NCI-H146 treated with DMSO at 0.1 percent for 48 hours (cell line): ENCODE data around the gene FAM13B.
"Not testable (repeated sequence)": the region's sequence is repeated elsewhere in the genome, so short reads cannot be mapped to it uniquely, and the experiment has no call there.

Experiments used
- DNase-seq: peaks from one replicate; lab custom pipeline; 2025; ENCODE audit not compliant: unreplicated experiment; lab: John Stamatoyannopoulos, UW

Gene FAM13B

DNA sequence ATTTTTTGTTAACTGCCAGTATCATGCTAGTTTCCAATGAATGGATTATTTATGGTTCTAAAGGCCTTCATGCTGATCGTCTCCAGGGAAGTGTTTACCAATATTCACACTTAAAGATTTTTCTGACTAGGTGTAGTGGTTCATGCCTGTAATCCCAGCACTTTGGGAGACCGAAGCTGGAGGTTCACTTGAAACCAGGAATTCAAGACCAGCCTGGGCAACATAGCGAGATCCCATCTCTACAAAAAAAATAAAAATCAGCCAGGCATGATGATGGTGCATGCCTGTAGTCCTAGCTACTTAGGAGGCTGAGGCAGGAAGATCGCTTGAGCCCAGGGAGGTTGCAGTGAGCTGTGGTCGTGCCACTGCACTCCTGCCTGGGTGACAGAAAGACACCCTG lies 43.5 kb downstream of the FAM13B start:
- DNase-seq: no peak

DNA sequence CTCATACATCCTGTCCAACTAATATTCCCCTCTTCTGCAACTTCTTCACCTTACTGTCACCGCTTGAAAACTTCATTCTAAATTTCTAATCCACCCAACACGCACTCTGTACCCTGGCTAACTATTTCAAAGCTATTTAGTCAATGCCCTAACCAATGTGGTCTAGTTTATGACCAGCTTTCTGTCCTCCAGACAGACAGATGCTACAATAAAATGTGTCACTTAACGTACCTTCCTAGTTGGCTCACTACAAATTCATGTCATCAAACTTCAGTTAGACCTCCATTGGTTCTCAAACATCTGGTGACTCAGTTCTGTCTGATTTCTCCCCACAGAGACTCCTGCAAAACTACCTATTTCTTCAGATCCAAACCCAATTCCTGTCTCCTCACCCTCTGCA lies 57.7 kb downstream of the FAM13B start:
- DNase-seq: no peak

DNA sequence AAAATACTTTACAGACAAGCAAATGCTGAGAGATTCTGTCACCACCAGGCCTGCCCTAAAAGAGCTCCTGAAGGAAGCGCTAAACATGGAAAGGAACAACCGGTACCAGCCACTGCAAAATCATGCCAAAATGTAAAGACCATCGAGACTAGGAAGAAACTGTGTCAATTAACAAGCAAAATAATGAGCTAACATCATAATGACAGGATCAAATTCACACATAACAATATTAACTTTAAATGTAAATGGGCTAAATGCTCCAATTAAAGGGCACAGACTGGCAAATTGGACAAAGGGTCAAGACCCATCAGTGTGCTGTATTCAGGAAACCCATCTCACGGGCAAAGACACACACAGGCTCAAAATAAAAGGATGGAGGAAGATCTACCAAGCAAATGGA lies 62.5 kb downstream of the FAM13B start:
- DNase-seq: not testable (repeated sequence)

DNA sequence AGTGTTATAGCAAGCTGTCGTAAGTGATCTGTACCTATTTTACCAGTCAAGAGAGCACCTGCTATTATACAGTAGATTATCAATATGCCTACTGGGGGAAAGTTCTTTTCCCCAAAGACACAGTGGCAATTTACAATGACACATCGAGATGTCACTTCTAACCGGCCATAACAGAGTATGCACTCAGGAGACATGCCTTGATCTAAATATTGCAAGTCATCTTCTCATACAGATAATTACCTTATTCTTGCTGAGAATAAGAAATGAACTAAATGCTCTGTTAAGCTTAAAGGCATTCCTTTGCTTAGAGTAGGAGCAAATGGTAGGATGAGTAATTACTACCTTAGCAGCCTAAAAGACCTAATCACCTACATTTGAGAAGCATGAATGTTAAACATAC lies 72.1 kb downstream of the FAM13B start:
- no peak for DNase-seq

DNA sequence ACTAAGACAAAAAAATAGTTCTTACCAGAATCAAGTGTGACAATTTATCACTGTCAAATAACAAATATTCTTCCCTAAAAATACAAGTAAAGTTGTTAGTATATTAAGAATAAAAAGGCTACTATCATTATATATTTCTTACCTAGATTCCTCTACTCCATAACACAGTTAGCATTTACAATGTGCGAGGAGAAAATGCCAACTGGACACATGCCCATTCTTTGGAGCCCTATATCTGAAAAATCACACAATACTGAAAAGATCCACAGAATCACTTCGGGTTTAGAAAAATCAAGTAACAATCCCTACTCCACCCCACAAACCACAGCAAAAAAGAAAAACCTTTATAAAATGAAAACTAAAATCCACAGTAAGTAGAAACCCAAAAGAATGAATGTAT lies 72.7 kb downstream of the FAM13B start:
- no peak for DNase-seq

DNA sequence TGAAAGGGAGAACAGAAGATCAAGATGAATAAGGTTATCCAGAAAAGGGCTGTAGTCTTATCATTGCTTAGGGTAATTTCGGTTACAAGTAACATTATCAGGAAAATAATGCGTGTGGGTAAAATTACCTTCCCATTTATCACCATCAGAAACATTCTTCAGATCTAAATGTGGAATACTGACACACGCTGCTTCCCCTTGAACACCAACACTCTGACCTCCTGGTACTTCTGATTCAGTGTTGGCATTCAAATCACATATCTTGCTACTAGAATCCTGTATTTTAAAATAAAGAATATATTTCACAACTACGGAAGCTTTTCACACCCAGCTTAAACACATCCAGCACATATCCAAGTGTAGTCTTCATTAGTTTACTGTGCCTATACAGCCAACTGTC lies 73.4 kb downstream of the FAM13B start:
- DNase-seq: no peak

DNA sequence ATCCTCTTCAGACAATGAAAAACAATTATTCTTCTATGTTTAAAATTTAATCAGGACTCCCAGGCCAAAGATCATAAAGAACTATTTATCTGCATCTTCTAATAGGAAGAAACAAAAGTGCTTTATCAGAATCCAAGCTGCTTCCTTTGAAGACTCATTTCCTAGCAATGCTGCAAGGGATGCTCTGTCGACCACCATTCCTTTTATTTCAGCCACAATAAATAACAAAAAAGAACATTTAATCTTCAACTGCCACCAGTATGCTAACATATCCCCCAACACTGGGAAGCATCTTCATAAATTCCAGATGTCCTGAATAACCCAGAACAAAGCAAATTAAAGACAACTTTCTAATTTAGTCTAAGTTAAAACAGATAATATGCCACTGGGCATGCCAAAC lies 74.9 kb downstream of the FAM13B start:
- DNase-seq: no peak

DNA sequence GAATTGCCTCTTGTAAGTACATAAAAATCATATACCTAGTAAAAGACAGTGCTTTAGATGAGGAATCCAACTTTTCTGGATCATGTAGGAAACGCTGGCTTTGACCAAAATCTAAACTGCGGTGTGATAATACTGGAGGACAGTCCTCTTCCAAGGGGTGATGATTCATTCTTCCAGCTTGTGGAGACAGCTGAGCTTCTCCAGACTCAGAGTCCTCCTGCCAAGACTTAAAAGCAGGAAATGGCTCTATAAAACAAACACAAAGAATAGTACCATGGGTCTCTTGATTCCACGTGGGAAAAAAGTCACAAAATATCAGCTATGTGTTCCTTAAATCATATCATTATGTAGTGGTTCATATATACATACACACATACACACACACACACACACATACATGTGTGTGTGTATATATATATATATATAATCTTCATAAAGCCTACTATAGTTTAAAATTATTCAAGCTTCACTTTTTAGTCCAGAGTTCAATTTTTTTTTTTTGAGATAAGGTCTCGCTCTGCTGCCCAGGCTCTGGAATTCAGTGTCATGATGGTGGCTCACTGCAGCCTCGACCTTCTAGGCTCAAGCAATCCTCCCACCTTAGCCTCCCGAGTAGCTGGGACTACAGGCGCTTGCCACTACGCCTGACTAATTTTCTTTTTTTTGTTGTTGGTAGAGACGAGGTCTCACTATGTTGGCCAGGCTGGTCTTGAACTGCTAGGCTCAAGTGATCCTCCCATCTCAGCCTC lies 78.6 kb downstream of the FAM13B start:
- no peak for DNase-seq

DNA sequence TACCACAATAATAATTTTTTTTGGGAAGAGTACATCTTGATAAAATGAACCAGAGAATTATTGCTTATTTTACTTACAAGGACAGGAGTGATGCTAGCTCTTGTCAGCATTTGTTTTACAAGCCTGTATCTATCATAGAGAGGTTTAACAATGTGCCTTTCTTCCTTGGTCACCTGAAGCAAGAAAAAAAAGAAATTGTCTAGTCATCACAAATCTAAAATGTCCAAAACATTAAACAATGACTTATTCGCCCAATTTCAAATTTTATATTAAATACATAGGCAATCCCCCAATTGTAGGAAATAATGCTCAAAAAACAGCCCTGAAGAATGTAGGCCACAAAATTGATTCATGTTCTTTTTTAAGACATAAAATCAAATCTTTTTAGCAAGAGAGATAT lies 87.1 kb downstream of the FAM13B start:
- DNase-seq: no peak

DNA sequence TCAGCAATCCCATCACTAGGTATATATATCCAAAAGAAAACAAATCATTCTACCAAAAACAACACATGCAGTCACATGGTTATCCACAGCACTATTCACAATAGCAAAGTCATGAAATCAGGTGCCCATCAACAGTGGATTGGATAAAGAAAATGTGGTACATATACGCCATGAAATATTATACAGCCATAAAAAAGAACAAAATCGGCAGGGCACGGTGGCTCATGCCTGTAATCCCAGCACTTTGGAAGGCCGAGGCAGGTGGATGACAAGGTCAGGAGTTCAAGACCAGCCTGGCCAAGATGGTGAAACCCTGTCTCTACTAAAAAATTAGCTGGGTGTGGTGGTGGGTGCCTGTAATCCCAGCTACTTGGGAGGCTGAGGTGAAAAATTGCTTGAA lies 88.6 kb downstream of the FAM13B start:
- DNase-seq: not testable (repeated sequence)

DNA sequence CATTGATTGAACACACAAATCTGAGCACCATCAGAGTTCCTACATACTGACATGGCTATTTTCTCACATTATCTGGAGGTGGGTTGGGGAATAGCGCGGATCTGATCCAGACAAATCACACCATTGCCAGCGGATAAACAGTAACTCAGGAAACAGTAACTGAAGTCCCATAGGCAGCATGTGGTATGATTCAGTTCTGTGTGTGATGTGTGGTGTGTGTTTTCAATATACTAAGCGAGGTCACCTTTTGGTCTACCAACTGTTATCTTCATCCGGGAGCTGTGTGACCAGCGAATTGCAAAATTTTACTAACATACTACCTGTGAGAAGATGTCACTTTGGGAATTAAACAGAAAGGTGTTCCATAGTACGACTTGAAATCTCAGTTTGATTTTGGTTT lies 93.5 kb downstream of the FAM13B start:
- no peak for DNase-seq

DNA sequence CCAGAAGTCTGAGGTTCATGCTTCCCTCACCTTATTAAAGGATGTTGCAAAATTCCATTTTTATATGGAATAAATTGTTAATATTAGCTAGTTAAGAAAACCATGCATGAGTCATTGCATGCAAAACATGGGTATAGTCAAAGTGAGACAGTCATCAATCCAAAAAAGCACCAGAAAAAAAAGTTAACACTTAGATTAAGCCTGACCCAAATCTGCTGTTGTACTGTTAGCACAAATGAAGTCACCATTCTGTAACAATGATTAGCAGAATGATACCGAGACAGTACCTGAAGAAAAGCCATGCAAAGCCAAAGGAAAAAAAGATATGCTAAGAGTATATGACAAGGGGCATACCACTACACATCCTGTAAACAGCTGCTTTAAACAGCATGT lies 94.1 kb downstream of the FAM13B start:
- DNase-seq: no peak

DNA sequence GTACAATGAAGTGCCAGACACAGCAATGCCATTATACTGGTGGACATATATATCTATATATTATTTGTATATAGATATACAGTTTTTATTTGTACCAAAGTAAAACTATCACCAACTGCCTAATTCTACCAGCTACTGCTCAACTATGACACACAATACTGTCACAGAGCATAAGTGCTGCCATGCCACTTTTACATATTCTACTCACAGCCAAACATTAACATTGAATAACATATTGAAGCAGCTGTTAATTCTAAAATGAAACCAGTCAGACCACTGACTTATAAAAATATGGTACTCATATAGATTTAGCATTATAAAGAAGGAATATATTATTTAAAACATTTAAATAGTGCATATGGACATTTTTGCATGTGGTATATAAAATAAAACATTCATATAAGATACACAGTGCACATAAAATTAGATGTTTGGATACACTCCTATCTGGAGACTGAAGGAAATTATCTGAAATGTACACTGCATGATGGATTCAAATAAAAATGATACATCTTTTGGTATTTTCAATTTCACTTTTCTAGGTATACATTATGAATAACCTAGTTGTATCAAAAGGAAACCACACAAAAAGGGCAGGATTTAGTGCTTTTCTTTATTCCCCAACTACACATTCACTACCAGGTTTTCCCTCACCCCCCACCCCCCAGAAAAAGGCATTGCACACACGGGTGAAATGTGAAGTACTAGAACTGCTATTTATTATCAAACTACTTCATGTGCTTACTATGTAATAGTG lies 94.7 kb downstream of the FAM13B start:
- no peak for DNase-seq

DNA sequence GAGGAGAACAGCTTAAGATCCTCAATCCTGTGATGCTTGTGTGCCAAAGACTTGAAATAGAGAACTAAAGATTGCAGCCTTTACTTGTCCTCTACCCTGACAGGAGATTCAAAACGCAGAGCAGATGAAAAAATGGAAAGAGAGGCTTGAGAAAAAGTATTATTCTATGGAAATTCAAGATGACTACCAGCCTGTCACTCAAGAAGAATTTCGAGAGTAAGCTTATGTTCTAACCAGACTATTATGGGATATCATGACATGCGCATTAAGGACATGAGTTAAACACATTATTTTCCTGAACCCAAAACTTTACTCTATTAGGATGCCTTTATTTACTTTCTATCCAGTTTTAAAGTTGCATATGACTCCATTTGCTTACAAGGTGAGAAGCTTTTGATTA lies 97.2 kb downstream of the FAM13B start:
- no peak for DNase-seq

DNA sequence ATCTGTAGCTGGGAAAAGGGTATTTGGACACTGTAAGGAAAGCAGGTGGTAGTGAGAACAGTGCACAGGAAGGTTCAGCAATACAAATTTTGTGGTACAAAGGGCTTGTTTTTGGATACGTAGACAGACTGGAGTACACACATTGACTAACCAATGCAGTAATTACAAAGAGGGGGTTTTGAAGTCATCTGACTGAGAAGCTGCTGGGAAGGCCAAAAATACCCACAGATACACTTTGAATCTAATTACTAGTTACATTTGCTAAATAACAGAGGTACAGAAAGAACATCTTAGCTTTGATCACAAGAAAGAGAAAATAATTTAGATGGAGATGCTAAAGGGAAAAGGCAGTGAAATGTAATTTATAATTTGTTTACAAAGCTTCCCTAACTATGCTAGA lies 97.7 kb downstream of the FAM13B start:
- no peak for DNase-seq

DNA sequence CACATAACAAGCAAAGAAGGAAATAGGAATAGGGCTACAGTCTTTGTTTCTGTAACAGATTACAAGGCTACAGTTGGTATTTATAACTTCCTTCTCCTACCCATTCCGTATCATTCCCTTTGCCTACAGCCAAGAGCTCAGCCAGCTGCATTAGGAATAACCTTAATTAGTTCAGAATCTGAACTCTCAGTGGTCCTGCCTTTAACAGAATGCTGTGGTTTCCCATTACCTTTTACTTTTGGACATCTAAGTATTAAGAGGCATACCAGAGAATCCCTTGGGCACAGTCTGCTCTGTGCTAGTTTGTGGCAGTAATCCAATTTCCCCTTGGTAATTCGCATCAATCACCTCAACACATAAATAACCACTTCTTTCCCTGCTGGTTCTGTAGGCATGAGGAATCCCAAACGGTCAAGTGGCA lies 99.4 kb downstream of the FAM13B start:
- DNase-seq: no peak

DNA sequence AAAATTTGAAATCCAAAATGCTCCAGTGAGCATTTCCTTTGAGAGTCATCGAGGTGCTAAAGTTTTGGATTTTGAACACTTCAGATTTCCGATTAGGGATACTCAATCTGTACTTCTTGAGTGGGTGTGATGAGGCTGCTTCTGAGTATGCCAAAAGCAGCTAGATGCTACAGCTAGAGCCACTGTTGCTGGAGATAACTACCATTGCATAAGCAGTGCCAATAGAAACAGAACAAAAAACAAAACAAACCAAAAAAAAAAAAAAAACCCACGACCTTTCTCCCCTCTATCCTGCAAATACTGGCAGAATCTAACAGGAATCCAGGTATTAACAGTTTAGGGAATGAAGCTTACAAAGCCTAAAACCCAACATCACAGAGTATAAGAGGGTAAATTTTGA lies 100.1 kb downstream of the FAM13B start:
- no peak for DNase-seq

DNA sequence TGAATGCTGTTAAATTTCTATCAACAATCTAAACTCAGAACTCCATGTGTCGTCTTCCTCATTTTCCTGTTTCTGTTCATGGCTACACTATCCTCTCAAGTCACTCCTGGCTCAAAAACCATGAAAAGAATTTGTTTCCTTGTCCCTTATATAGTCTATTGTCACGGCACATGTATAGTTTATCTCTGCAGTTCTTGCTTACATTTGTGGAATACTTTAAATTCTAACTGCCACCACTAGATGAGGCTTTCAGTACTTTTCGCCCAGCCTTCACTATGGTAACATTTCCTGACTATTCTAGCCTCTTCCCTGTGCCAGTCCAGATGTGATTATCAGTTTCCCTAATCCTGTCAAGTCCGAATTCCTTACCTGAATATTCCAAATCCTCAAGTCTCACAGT lies 109.0 kb downstream of the FAM13B start:
- no peak for DNase-seq

DNA sequence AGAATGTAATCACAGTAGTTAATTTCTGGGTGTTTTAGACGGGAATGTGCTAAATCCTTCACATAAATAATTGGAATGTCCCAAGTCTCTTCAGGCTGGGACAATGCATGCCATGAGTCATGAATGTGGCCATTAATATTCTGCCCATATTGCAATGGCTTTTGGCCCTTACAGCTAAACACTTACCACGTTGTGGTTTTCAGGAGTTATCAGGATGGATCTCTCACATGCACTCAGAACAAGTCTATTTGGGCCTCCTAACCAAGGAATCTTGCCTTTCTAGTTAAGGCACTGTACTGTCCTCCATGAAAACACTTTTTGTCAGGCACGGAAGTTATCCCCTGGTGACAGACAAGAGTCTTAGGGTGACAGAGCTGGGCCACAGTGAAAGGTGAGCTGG lies 110.9 kb downstream of the FAM13B start:
- no peak for DNase-seq

DNA sequence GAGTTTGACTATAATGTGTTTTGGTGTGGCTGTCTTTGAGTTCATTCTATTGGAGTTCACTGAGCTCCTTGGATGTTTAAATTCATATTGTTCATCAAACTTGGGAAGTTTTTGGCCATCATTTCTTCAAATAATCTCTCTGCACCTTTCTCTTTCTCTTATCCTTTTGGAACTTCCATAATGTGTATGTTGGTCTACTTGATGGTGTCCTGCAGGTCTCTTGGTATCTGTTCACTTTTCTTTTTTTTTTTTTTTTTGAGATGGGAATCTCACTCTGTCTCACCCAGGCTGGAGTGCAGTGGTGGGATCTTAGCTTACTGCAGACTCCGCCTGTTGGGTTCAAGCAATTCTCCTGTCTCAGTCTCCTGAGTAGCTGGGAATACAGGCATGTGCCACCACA lies 116.0 kb downstream of the FAM13B start:
- DNase-seq: no peak

DNA sequence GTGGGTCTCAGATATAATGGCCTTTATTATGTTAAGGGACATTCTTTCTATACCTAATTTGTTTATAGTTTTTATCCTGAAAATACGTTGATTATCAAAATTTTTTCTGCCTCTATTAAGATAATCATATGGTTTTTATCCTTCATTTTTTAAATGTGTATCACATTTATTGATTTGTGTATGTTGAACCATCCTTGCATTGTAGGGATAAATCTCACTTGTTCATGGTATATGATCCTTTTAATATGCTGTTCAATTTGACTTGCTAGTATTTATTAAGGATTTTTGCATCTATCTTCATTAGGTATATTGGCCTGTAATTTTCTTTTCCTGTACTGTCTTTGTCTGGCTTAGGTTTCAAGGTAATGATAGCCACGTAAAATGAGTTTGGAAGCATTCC lies 118.1 kb downstream of the FAM13B start:
- DNase-seq: no peak

DNA sequence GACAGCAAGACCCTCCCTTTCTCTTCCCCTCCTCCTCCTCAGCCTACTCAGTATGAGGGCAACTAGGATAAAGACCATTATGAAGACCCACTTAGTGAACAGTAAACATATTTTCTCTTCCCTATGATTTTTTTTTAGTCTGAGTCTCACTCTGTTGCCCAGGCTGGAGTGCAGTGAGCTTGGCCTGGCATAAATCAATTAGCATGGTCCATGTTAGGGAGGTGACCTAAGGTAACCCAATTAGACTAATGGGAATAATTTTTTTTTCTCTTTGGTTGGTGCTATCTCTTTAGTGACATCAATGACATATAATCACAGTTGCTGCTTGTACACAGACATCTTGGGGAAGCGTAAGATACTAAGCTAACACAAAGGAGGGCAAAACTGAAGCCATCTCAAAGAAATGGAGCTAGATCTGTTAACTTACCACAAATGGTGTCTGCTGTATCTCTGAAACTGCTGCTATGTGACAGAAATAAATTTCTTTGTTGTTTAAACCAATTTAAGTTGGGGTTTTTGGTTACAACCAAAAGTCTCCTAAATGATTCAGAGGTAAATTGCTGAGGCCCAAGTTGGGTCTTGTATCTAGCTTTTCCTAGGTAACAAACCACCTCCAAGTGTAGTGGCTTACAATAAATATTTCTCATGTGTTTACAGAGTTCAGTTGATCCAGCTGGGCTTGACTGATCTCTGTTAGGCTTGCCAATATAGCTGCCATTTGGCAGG lies 130.3 kb downstream of the FAM13B start:
- no peak for DNase-seq
